Mucosa of stomach (tissue), 1 donor: ENCODE results near the gene MRPL53.
"Not testable (repeated sequence)": the region's sequence is repeated elsewhere in the genome, so short reads cannot be mapped to it uniquely, and the experiment has no call there.

Experiments used
- H3K27me3 ChIP-seq: one replicate; pipeline ENCODE4 v1.7.0; 2013; ENCODE audit warnings: mild to moderate bottlenecking, low read length; ENCODE audit not compliant: control insufficient read depth, insufficient read depth
- H3K36me3 ChIP-seq: one replicate; pipeline ENCODE4 v1.7.0; 2013; ENCODE audit warnings: low read length; ENCODE audit not compliant: control insufficient read depth, insufficient read depth
- H3K4me1 ChIP-seq: one replicate; pipeline ENCODE4 v1.7.0; 2013; ENCODE audit warnings: mild to moderate bottlenecking, low read length; ENCODE audit not compliant: control insufficient read depth, insufficient read depth
- H3K4me3 ChIP-seq: one replicate; pipeline ENCODE4 v1.7.0; 2013; ENCODE audit warnings: low read length
- H3K9ac ChIP-seq: one replicate; pipeline ENCODE4 v1.7.0; 2013; ENCODE audit warnings: mild to moderate bottlenecking, low read length, moderate library complexity
- H3K9me3 ChIP-seq: one replicate; pipeline ENCODE4 v1.7.0; 2013; ENCODE audit warnings: mild to moderate bottlenecking, low read length, moderate library complexity; ENCODE audit not compliant: control insufficient read depth
- donor health status: Pancreatic carcinoma.

The MRPL53 gene

DNA sequence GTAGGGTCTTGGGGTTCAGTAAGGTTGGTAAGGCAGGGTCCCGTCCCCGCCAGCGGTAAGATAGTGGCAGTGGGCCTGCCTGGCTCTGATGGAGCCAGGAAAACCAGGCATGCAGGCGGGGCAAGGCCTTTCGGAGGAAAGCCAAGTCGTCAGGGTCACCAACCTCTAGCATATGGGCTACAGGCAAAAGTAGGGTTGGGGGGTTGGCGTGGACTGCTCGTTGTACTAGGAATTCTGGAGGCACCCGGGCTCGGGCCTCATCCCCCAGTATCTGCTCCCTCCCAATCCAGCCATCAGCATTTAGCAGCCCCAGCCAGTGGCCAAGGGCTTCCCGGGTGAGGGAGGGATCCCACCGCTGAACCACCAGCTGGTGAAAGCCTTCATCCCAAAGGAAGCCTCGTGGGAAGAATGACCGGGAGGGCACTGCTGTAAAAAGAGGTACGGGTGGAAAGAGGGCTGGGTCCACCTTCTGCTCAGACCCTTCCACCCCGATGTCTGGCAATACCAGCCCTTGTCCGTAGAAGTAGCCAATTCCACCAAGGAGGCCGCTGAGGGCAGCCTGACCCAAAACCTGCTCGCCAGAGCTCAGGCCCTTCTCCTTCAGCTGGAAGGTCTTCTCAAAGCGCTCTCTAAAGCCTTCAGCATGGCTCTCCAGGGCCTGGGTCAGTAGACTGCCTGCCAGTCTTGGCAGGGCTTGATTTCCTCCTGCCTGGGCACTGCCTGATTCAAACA is 10.3 kb downstream of the MRPL53 start:
- Histone ChIP-seq H3K27me3 (no peaks in the 10 kb centered on the region), H3K4me1 (peaks cover 25% of the 10 kb centered on the region), H3K9me3 (no peaks in the 10 kb centered on the region), H3K36me3 (no peaks in the 10 kb centered on the region), H3K9ac (no peak overlapping the region), H3K4me3 (no peak overlapping the region)

DNA sequence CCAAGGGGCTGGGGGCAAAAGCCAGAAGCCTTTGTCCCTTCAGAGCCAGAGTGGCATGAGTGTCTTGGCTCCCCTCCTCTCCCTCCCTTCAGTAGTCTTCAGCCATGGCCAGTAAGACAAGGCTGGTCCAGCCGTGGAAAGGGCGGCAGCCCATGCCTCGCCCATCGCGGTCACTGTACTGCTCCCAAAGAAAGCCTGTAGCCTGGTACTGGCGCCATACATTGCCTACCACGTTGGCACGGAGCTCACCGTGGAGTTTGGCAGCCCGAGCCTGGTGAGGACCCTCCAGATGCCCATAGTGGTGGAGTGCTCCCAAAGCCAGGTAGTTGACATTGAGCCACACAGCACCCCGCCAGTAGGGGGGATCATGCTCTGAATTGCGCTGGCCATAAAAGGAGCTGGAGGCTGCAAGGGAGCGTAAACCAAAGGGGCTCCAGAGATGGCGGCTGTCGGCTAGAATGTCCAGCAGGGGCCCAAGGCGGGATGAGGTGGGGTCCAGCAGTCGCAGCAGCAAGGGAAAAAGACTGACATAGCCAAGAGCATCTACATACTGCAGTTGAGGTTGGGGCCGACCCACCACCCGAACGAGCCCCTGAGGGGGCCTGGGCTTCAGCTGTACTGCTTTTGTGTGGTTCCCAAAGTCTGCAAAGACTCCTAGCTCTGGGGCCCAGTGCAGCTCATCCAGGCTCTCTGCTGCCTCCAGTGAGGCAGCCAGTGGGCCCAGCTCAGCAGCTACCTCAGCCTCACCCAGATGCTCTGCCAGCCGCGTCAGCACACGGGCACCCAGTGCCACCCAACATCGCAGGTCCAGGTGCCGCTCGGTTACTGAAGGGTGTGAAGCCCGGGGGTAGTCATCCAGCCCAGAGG is 11.1 kb downstream of the MRPL53 start:
- H3K4me3 ChIP-seq, result no peak overlapping the region
- H3K4me1 ChIP-seq, result peaks cover 32% of the 10 kb centered on the region
- no peaks in the 10 kb centered on the region for H3K27me3 ChIP-seq
- no peaks in the 10 kb centered on the region for H3K36me3 ChIP-seq
- H3K9me3 ChIP-seq, result no peaks in the 10 kb centered on the region
- no peak overlapping the region for H3K9ac ChIP-seq

DNA sequence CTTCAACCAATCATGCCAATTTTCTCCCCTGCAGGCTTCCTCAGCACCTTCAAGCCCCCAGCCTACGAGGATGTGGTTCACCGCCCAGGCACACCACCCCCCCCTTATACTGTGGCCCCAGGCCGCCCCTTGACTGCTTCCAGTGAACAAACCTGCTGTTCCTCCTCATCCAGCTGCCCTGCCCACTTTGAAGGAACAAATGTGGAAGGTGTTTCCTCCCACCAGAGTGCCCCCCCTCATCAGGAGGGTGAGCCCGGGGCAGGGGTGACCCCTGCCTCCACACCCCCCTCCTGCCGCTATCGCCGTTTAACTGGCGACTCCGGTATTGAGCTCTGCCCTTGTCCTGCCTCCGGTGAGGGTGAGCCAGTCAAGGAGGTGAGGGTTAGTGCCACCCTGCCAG is 12.3 kb downstream of the MRPL53 start:
- not testable (repeated sequence) for H3K27me3 ChIP-seq, H3K9ac ChIP-seq, H3K9me3 ChIP-seq, H3K36me3 ChIP-seq, H3K4me3 ChIP-seq
- H3K4me1 ChIP-seq, result peaks cover 41% of the 10 kb centered on the region

DNA sequence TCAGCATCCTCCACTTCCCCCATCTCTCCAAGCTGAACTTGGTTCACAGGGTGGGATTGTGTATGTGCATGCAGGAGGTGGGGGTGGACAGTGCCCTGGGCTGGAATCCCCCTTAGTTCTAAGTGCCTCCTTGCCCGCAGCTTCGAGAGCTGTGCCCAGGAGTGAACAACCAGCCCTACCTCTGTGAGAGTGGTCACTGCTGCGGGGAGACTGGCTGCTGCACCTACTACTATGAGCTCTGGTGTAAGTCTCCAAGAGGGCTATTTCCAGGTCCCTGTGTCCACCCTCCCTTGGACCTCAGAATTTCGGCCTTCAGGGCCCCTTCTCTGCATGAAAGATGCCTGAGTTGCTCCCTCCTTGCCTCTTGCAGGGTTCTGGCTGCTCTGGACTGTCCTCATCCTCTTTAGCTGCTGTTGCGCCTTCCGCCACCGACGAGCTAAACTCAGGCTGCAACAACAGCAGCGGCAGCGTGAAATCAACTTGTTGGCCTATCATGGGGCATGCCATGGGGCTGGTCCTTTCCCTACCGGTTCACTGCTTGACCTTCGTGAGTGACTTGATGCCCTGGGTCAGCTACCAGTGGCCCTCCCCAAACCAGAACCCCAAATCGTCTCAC is 12.9 kb downstream of the MRPL53 start:
- H3K36me3 ChIP-seq, H3K27me3 ChIP-seq, H3K4me3 ChIP-seq, H3K9me3 ChIP-seq, H3K9ac ChIP-seq: not testable (repeated sequence)
- peaks cover 41% of the 10 kb centered on the region for H3K4me1 ChIP-seq

DNA sequence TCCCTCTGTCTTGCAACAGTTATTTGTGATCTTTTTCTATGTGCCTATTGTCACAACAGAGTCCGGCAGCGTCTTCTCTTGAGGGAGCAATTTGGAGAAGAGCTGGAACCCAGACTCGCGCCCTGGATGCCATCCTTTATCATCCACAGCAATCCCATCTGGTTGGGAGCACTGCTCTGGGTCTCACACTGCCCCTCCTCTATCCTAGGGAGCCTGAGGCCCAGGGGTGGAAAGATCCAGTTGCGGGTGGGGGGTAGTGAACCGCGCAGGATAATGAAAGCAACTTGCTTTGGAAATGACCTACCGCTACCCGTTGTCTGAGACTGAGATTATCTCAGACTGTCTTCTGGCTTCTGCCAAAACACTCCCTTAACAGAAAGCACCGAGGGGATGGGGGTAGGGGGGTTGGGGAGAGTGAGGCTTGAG is 13.5 kb downstream of the MRPL53 start:
- Histone ChIP-seq H3K27me3 (no peaks in the 10 kb centered on the region), H3K4me1 (peaks cover 35% of the 10 kb centered on the region), H3K36me3 (no peaks in the 10 kb centered on the region), H3K9me3 (no peaks in the 10 kb centered on the region), H3K9ac (peak overlapping the region; percentile 81), H3K4me3 (peak overlapping the region; percentile 44)

DNA sequence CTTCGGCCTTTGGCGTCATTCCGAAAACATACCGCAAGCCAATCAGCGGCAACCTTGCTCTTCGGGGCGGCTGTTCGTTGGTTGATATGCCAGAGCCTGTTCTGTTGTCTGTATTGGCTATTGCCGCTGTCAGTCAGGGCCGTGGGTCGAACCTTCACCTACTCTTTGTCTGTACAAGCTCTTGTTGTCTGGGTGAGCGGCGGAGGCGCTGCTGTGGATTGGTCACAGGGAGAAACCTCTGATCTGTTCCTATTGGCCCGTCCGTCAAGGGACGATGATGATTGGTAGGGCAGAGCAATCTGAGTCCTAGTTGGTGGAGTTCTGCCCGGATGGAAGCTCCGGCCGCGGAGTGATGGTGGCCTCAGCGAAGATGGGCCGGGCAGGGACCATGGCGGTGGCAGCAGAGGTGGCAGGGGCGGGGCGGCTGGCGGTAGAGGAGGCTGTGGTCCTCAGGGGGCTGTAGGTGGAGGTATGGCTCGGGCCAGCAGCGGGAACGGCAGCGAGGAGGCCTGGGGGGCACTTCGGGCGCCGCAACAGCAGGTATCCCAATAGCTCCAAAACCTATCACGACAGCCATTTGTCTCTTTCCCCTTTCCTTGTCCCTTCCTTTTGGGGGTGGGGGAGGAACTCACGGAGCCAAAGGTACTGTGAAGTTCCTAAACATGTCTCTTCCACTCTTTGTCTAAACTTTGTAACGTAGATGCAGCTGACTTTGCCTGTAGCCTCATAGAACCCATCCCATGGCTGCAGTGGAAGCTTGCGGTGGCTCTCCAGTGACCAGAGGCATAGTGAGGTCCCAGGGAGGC is 14.1 kb downstream of the MRPL53 start, which contains the start of gene WBP1:
Gene WBP1 (plus strand): TSS at position 307 of the 806 bp plus-strand sequence. CDS start 165 bp downstream, at position 472.
- Histone ChIP-seq H3K36me3 (no peaks in the 10 kb centered on the region), H3K4me3 (peak within 1 kb of the TSS; percentile 86), H3K27me3 (no peaks in the 10 kb centered on the region), H3K9ac (peak within 1 kb of the TSS; percentile 92), H3K4me1 (peaks cover 34% of the 10 kb centered on the region), H3K9me3 (no peaks in the 10 kb centered on the region)

GRCh38 chr2:74457549-74458131 is 14.8 kb downstream of the MRPL53 start:
- Histone ChIP-seq H3K9ac (peak overlapping the region; percentile 92), H3K4me1 (peaks cover 27% of the 10 kb centered on the region), H3K27me3 (no peaks in the 10 kb centered on the region), H3K4me3 (peak overlapping the region; percentile 86), H3K9me3 (no peaks in the 10 kb centered on the region), H3K36me3 (no peaks in the 10 kb centered on the region)

DNA sequence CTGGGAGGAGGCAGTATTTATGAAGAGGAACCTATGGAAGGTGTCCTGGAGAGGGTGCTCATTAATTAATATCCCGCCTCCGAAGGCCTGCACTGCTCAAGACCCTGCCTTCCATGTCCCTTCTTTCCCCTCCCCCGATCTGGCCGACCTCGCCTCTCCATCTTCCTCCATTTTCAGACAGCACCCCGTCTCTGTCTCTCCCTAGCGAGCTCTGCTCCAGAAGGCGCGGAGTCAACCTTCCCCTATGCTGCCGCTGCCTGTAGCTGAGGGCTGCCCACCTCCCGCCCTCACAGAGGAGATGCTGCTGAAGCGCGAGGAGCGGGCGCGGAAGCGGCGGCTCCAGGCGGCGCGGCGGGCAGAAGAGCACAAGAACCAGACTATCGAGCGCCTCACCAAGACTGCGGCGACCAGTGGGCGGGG is 15.3 kb downstream of the MRPL53 start:
- peak overlapping the region; percentile 2 for H3K4me3 ChIP-seq
- peaks cover 27% of the 10 kb centered on the region for H3K4me1 ChIP-seq
- H3K27me3 ChIP-seq, result no peaks in the 10 kb centered on the region
- no peaks in the 10 kb centered on the region for H3K36me3 ChIP-seq
- no peaks in the 10 kb centered on the region for H3K9me3 ChIP-seq
- H3K9ac ChIP-seq, result peak overlapping the region; percentile 92

DNA sequence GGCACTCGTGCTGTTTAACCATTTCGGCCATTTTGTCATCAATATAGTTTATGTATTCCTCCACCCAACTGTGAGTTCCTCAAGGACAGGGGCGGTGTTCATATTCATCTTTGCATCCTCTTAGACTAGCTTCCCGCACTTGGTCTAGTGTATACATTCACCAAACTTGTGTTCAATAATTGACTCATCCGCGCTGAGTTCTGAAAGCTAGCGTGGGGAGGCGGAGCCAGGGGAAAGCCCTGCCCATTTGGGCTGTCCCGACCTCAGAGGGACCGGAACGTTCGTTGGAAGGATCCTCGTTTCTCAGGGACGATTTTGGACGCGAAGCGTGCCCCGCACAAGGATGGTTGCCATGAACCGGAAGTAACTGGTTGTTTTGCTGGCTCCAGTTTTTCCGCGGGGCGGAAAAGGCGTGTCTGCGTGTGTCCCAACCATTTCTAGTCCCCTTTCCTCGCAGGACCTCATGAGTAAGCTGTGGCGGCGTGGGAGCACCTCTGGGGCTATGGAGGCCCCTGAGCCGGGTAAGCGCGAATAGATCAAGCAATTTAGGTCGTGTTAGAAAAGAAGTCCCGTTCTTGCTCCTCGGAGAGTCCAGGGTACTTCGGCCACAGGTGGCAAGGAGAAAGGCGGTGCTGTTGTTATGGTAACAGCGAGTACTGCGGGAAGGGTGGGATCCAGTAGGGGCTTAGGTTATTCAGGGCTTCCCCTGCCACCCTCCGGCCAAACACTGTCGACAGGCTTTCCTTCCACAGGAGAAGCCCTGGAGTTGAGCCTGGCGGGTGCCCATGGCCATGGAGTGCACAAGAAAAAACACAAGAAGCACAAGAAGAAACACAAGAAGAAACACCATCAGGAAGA is 17.6 kb downstream of the MRPL53 start, which contains the start of gene INO80B:
Gene INO80B (plus strand): TSS at position 434 of the 858 bp plus-strand sequence. CDS start 30 bp downstream, at position 464.
- Histone ChIP-seq H3K27me3 (no peaks in the 10 kb centered on the region), H3K4me1 (peaks cover 27% of the 10 kb centered on the region), H3K9me3 (no peaks in the 10 kb centered on the region), H3K9ac (peak within 1 kb of the TSS; percentile 74), H3K36me3 (no peaks in the 10 kb centered on the region), H3K4me3 (peak within 1 kb of the TSS; percentile 77)

DNA sequence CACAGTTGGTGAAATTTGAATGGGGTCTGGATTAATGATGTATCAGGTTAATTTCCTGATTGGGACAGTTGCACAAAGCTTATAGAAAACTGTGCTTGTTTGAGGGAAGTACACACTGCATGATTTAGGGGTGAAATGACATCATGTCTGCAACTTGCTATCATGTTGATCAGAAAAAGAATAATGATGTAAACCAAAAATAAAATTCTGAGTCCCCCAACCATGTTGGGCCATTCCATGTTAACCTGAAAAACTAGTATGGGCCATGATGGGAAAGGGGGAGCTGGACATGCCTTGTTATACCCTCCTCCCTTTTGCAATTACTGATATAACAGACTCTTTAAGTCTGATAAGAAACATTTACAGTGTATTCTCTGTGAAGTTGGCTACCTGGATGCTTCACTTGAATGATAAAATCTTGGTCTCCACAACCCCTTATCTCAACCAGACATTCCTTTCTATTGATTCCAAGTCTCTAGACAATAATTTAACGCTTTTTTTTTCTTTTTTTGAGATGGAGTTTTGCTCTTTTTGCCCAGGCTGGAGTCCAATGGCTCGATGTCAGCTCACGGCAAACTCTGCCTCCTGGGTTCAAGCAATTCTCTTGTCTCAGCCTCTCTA is 21.8 kb downstream of the MRPL53 start:
- H3K4me3 ChIP-seq, result no peak overlapping the region
- H3K9ac ChIP-seq, result no peak overlapping the region
- no peaks in the 10 kb centered on the region for H3K27me3 ChIP-seq
- H3K9me3 ChIP-seq, result no peaks in the 10 kb centered on the region
- H3K4me1 ChIP-seq, result peaks cover 5% of the 10 kb centered on the region
- no peaks in the 10 kb centered on the region for H3K36me3 ChIP-seq
